GM23338 (cell line): ENCODE results near the gene OTOP2. TPM values are rescaled to one million over a fixed set of nuclear protein-coding genes. Genes with fewer than 3 reads are reported as not detected.
"Not testable (repeated sequence)": the region's sequence is repeated elsewhere in the genome, so short reads cannot be mapped to it uniquely, and the experiment has no call there.

Experiments
- ATAC-seq: fragments of 200-7000 bp; cut with Tn5 transposase; 3 replicates; pipeline ENCODE4 v1.9.1; 2020
- DNase-seq: peaks from one replicate; pipeline ENCODE4 v3.0.0-alpha.2; 2015; ENCODE audit warnings: low spot score
- H2AFZ ChIP-seq: fragments of 200-600 bp; sonication (generic); 2 replicates; pipeline ENCODE4 v1.8.0; 2016; ENCODE audit warnings: antibody characterized with exemption, mild to moderate bottlenecking, moderate library complexity
- H3F3A ChIP-seq: fragments of 200-600 bp; sonication (generic); replicated peaks from 2 replicates; pipeline ENCODE4 v1.8.0; 2017; ENCODE audit warnings: antibody characterized with exemption, mixed run types, low read depth
- H3K27ac ChIP-seq: fragments of 200-600 bp; sonication (generic); 2 replicates; pipeline ENCODE4 v1.6.1; 2016; ENCODE audit warnings: low read depth
- H3K27me3 ChIP-seq: fragments of 200-600 bp; sonication (generic); 2 replicates; pipeline ENCODE4 v1.8.0; 2016; ENCODE audit warnings: mild to moderate bottlenecking, mixed run types, moderate library complexity; ENCODE audit not compliant: insufficient read depth
- H3K36me3 ChIP-seq: fragments of 200-600 bp; sonication (generic); 2 replicates; pipeline ENCODE4 v1.8.0; 2016; ENCODE audit warnings: mild to moderate bottlenecking; ENCODE audit not compliant: insufficient read depth
- H3K4me1 ChIP-seq: fragments of 200-600 bp; sonication (generic); 2 replicates; pipeline ENCODE4 v1.8.0; 2016; ENCODE audit warnings: mild to moderate bottlenecking, moderate library complexity; ENCODE audit not compliant: insufficient read depth
- H3K4me2 ChIP-seq: fragments of 200-600 bp; sonication (generic); 2 replicates; pipeline ENCODE4 v1.7.1; 2017; ENCODE audit warnings: mixed run types
- H3K4me3 ChIP-seq: fragments of 200-600 bp; sonication (generic); 2 replicates; pipeline ENCODE4 v1.6.1; 2016; ENCODE audit warnings: mixed run types
- H3K79me2 ChIP-seq: fragments of 200-600 bp; sonication (generic); replicated peaks from 2 replicates; pipeline ENCODE4 v1.8.0; 2017; ENCODE audit warnings: mild to moderate bottlenecking; ENCODE audit not compliant: insufficient read depth
- H3K9me2 ChIP-seq: fragments of 200-600 bp; sonication (generic); 2 replicates; pipeline ENCODE4 v1.8.0; 2017; ENCODE audit not compliant: insufficient read depth
- H4K20me1 ChIP-seq: fragments of 200-600 bp; sonication (generic); replicated peaks from 2 replicates; pipeline ENCODE4 v1.8.0; 2017; ENCODE audit warnings: mild to moderate bottlenecking; ENCODE audit not compliant: insufficient read depth
- H3K27ac Mint-ChIP-seq: 2 replicates; pipeline ENCODE4 v1.8.0; 2020; ENCODE audit warnings: inconsistent platforms, mild to moderate bottlenecking, moderate library complexity, mixed read lengths
- H3K27me3 Mint-ChIP-seq: 3 replicates; pipeline ENCODE4 v1.8.0; 2022; ENCODE audit warnings: low read depth, mild to moderate bottlenecking, moderate library complexity, mixed read lengths, inconsistent platforms; ENCODE audit not compliant: insufficient read depth, poor library complexity
- H3K36me3 Mint-ChIP-seq: 3 replicates; pipeline ENCODE4 v1.8.0; 2021; ENCODE audit warnings: low read depth, mild to moderate bottlenecking, inconsistent platforms, moderate library complexity, mixed read lengths
- H3K4me1 Mint-ChIP-seq: 3 replicates; pipeline ENCODE4 v1.8.0; 2020; ENCODE audit warnings: mild to moderate bottlenecking, inconsistent platforms, mixed read lengths
- H3K4me3 Mint-ChIP-seq: 3 replicates; pipeline ENCODE4 v1.8.0; 2021; ENCODE audit warnings: moderate library complexity, mild to moderate bottlenecking, inconsistent platforms, mixed read lengths
- H3K9me3 Mint-ChIP-seq: 3 replicates; pipeline ENCODE4 v1.8.0; 2020; ENCODE audit warnings: moderate library complexity, mild to moderate bottlenecking, inconsistent platforms, mixed read lengths
- CREB1 ChIP-seq: fragments of 250-450 bp; sonication (Bioruptor Pico); IDR thresholded peaks from 2 replicates; pipeline ENCODE4 v1.5.0; 2020; ENCODE audit warnings: low read depth, mild to moderate bottlenecking, moderate library complexity
- EZH2phosphoT487 ChIP-seq: fragments of 200-600 bp; sonication (generic); IDR thresholded peaks from one replicate; pipeline ENCODE4 v1.8.1; 2018; ENCODE audit warnings: antibody characterized with exemption; ENCODE audit not compliant: unreplicated experiment
- JUNB ChIP-seq: IDR thresholded peaks from one replicate; pipeline ENCODE4 v1.6.1; 2016; ENCODE audit warnings: antibody characterized with exemption; ENCODE audit not compliant: unreplicated experiment
- NANOG ChIP-seq: IDR thresholded peaks from 2 replicates; pipeline ENCODE4 v1.6.1; 2016; ENCODE audit warnings: antibody characterized with exemption, borderline replicate concordance
- POLR2AphosphoS5 ChIP-seq: IDR thresholded peaks from 2 replicates; pipeline ENCODE4 v1.6.1; 2016; ENCODE audit warnings: antibody characterized with exemption, low read depth
- ZNF114 ChIP-seq: fragments of 250-450 bp; sonication (Bioruptor Pico); IDR thresholded peaks from 2 replicates; pipeline ENCODE4 v1.5.0; 2020; ENCODE audit warnings: mild to moderate bottlenecking, moderate library complexity
- ZNF331 ChIP-seq: fragments of 250-450 bp; sonication (Bioruptor Pico); IDR thresholded peaks from 2 replicates; pipeline ENCODE4 v1.5.0; 2020; ENCODE audit warnings: low read depth, mild to moderate bottlenecking, moderate library complexity
- polyA plus RNA-seq: library from polyadenylated mRNA; unstranded; fragments of >200 nt; fragmentation: Nextera tagmentation; extraction: Ambion mirVana; gene quantifications from 2 replicates; pipeline ENCODE4 v1.2.1, GENCODE V29; 2016
- total RNA-seq: library from RNA; depleted of rRNA; stranded (reverse); fragments of >200 nt; shearing (Covaris generic); gene quantifications from 2 replicates; pipeline ENCODE4 v1.2.3, GENCODE V29; 2014
- TF ChIP-seq, protein P1 (sequence below): IDR thresholded peaks from 2 replicates; pipeline ENCODE4 v1.6.1; 2016; ENCODE audit warnings: antibody characterized with exemption

The OTOP2 gene
- total and polyA plus RNA-seq, 2 experiments from 2014 or later: not detected

DNA sequence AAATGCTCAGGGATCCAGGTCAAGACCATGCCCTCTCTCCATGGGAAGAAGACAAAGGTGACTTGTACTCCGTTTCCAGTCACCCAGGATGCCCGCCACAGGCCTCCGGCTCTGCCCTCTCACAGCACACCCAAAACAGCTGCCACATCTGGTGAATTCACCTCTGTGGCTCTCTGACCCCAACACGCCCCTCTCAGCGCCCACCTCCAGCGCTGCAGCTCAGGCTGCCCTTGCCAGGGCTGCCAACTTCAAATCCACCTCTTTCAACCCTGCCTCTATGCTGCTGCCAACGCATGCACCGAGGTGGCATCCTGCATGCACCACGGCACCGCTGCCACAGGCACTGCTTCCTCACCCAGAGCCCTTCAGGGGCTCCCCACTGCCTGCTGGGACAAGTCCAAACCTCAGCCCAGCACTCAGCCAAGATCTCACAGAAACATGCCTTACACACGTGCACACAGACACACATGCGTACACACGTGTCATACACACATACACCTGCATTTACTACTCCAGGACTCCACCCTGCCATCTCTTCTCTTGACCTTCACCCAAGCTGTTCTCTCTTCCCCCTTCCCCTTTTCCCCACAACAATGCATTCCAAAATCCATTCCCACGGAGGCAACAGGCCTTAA lies 41.0 kb downstream of the OTOP2 start:
- H3F3A ChIP-seq: no peaks in the 10 kb centered on the region
- H3K36me3 ChIP-seq: no peaks in the 10 kb centered on the region
- Mint-ChIP-seq H3K9me3 (no peaks in the 10 kb centered on the region; the same call in 2 of the 3 replicates), H3K4me3 (no peak overlapping the region; the same call in 2 of the 3 replicates), H3K4me1 (peaks cover 10% of the 10 kb centered on the region), H3K36me3 (no peaks in the 10 kb centered on the region; the same call in 2 of the 3 replicates), H3K27ac (no peak overlapping the region; the same call in 1 of the 2 replicates), H3K27me3 (peaks cover 14% of the 10 kb centered on the region)
- no peak overlapping the region for H2AFZ ChIP-seq
- no peak for ATAC-seq
- H3K9me2 ChIP-seq: no peaks in the 10 kb centered on the region
- H3K27ac ChIP-seq: no peak overlapping the region
- TF ChIP-seq, protein P1, sequence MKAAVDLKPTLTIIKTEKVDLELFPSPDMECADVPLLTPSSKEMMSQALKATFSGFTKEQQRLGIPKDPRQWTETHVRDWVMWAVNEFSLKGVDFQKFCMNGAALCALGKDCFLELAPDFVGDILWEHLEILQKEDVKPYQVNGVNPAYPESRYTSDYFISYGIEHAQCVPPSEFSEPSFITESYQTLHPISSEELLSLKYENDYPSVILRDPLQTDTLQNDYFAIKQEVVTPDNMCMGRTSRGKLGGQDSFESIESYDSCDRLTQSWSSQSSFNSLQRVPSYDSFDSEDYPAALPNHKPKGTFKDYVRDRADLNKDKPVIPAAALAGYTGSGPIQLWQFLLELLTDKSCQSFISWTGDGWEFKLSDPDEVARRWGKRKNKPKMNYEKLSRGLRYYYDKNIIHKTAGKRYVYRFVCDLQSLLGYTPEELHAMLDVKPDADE: no peak
- TF ChIP-seq CREB1 (CRISPR knock-in tag): no peak
- no peak for TF ChIP-seq NANOG
- TF ChIP-seq JUNB: no peak
- TF ChIP-seq POLR2AphosphoS5: no peak
- no peaks in the 10 kb centered on the region for H4K20me1 ChIP-seq
- H3K4me2 ChIP-seq: no peak overlapping the region
- DNase-seq: no peak
- H3K27me3 ChIP-seq: no peaks in the 10 kb centered on the region
- H3K79me2 ChIP-seq: no peaks in the 10 kb centered on the region
- H3K4me1 ChIP-seq: peaks cover 7% of the 10 kb centered on the region; the same call in 1 of the 2 replicates
- no peak overlapping the region for H3K4me3 ChIP-seq

DNA sequence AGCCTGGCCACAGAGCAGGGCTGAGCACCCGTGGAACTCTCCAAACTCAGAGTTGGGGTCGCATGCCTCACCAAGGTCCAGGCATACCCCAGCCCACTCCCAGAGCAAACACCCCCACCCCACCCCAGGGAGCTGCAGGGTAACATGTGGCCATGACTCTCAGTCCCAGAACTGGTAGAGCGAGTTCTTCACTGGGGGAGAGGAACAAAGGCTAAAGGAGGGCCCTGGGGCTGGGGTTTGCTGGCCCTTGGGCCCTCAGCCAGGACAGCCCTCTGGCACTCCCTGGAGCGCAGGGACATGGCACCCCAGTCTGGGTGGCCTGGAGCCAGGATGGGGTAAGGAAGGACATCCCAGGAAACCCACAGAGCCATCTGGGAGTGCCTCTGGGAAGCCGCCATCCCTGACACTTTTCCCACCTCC lies 44.3 kb downstream of the OTOP2 start:
- no peak overlapping the region for H3K27ac ChIP-seq

DNA sequence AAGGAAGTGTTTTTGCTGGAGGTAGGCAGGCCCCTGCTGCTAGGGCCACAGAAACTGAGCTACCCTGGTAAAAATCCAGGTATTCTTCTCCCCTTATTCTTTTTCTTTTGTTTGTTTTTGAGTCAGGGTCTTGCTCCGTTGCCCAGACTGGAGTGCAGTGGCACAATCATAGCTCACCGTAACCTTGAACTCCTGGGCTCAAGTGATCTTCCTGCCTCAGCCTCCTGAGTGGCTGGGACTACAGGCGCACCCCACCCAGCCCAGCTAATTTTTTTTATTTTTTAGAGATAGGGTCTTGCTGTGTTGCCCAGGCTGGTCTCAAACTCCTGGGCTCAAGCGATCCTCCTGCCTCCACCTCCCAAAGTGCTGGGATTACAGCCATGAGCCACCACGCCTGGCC lies 45.4 kb downstream of the OTOP2 start:
- H3K4me1 Mint-ChIP-seq: peaks cover 11% of the 10 kb centered on the region
- not testable (repeated sequence) for H3K27ac Mint-ChIP-seq, H3K9me3 Mint-ChIP-seq, H3F3A ChIP-seq, ATAC-seq, H3K79me2 ChIP-seq, H3K9me2 ChIP-seq, H3K4me3 ChIP-seq, H3K36me3 ChIP-seq, DNase-seq, H3K4me3 Mint-ChIP-seq, H3K4me1 ChIP-seq, H2AFZ ChIP-seq, H4K20me1 ChIP-seq, H3K36me3 Mint-ChIP-seq, H3K27ac ChIP-seq, H3K4me2 ChIP-seq
- H3K27me3 ChIP-seq: peaks cover 36% of the 10 kb centered on the region
- H3K27me3 Mint-ChIP-seq: peaks cover 44% of the 10 kb centered on the region

More for the DNA sequence above, 44.3 kb downstream of the OTOP2 start:
- Mint-ChIP-seq H3K9me3 (no peaks in the 10 kb centered on the region; the same call in 2 of the 3 replicates), H3K27ac (no peak overlapping the region), H3K4me1 (peaks cover 11% of the 10 kb centered on the region), H3K27me3 (peaks cover 32% of the 10 kb centered on the region), H3K4me3 (no peak overlapping the region; the same call in 2 of the 3 replicates), H3K36me3 (no peaks in the 10 kb centered on the region; the same call in 2 of the 3 replicates)
- Histone ChIP-seq H3K79me2 (no peaks in the 10 kb centered on the region), H4K20me1 (no peaks in the 10 kb centered on the region), H3K4me3 (no peak overlapping the region), H3K4me1 (peaks cover 8% of the 10 kb centered on the region; the same call in 1 of the 2 replicates), H3K36me3 (no peaks in the 10 kb centered on the region), H3F3A (no peaks in the 10 kb centered on the region), H3K4me2 (no peak overlapping the region), H3K27me3 (peaks cover 24% of the 10 kb centered on the region), H3K9me2 (no peaks in the 10 kb centered on the region), H2AFZ (no peak overlapping the region)
- TF ChIP-seq EZH2phosphoT487: no peak
- no peak for TF ChIP-seq ZNF331
- TF ChIP-seq POLR2AphosphoS5: no peak
- TF ChIP-seq JUNB: no peak
- TF ChIP-seq ZNF114 (CRISPR knock-in tag): no peak
- no peak for TF ChIP-seq CREB1 (CRISPR knock-in tag)
- DNase-seq (no peak), ATAC-seq (peak; percentile 10)
